GM21367 (cell line): ENCODE measurements around the gene DIP2B.
"Not testable (repeated sequence)": the region's sequence is repeated elsewhere in the genome, so short reads cannot be mapped to it uniquely, and the experiment has no call there.

Experiments used
- ATAC-seq: cut with Tn5 transposase; IDR thresholded peaks from one replicate; pipeline ENCODE4 v1.9.1; 2021; ENCODE audit not compliant: unreplicated experiment

The DIP2B gene

DNA sequence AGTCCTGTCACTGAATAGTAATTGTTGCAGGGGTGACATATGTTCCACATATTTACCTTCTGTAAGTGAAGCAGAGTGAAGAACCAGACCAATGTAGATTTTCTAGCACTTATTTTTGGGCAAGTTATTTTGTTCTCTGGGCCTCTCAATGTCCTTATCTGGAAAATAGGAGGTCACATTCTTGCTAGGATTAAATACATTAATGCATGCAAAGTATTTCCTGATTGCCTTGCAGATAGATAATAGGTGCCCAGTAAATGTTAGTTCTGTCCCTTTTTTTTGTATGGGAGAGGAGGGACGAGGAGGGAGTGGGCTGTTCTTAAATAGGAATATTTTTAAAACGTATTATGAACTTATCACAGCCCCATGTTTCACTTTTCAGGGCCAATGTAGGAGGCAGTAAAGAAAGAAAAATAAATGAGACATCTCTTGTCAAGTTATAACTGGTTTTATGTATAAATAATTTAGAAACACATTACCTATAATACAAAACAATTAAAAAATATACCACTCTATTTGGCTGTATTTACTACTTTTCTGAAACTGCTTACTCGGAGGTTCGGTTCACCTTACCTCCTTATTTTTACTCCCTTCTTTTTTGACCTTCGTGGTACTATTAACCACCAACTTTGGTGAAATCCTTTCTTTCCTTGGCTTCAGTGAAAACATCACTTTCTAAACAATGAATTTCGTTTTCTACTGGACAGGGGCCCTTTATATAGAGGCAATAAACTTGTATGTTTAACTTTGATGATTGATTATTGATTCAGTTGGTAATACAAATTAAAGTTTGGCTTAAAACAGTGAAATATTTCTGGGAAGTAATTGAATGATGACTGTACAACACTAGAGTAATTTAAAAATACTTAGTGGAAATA, 41.9 kb downstream of the DIP2B start:
- ATAC-seq, result no peak

- no peak for ATAC-seq
Observed at GRCh38 chr12:50547742-50548141, 43.0 kb downstream of the DIP2B start.

DNA sequence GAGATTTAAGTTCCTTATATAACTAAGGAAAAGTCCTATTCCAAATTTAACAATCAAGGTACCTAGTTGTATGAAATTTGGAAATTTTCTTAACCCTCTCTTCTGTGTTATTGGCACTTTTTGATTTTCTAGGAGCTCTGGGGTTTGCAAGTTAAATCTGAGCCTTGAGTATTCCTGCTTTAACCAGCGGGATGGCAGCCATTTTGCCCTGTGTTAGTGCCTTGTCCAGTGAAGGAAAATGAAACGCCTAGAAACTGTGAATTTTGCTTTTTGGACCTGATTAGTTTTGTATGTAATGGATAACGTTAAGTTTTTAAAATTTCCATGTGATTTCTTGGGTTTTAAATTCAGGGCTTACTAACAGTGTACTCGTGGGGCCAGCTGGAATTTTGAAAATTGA, 45.1 kb downstream of the DIP2B start:
- no peak for ATAC-seq

DNA sequence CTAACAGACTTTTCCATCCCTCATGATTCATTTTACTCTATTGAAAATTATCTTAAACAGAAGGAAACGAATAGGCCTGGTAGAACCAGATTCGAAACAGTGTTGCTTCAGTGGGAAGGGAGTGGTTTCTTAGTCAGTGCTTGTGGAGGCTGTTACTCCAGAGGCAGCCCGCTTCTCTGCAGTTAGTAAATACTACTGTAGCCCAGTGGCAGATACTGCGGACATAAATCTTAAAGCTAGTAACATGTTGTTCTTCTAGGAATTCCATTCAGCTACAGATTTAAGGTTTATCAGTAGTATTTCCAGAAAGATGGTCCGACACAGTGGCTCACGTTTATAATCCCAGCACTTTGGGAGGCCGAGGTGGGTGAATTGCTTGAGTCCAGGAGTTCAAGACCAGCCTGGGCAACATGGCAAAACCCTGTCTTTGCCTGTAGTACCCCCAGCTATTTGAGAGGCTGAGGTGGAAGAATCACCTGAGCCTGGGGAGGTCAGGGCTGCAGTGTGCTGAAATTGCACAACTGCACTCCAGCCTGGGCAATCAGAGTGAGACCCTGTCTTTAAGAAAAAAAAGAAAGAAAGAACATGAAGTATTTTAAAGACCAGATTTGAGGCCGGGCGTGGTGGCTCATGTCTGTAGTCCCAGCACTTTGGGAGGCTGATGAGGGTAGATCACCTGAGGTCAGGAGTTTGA, 45.9 kb downstream of the DIP2B start:
- ATAC-seq, result no peak

- ATAC-seq, result no peak
Observed at GRCh38 chr12:50551866-50552265, 47.1 kb downstream of the DIP2B start.

GRCh38 chr12:50554651-50555050, 49.9 kb downstream of the DIP2B start:
- no peak for ATAC-seq

DNA sequence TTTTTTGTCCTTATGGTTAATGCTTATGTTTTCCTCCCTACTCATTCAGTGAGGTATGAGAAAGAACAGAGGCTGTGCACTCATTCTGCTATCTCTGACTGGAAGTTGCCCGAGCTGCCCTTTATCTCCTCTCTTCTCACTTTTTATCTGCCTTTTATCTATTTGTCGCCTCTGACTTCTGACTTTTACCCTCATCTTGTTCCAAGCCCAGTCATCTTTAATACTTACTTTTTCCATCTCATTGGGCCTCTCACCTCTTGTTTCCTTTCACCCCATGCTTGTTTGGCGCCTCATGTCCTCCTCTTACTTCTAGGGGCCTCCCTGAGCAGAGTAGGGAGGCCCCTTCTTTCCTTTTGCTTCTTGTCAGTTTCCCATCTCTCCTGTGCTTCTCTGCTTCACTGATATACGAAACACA, 50.7 kb downstream of the DIP2B start:
- ATAC-seq, result no peak

- no peak for ATAC-seq
Observed at GRCh38 chr12:50556273-50556672, 51.5 kb downstream of the DIP2B start.

GRCh38 chr12:50556796-50557195, 52.0 kb downstream of the DIP2B start:
- ATAC-seq, result not testable (repeated sequence)

- ATAC-seq, result no peak
Observed at GRCh38 chr12:50557421-50557820, 52.6 kb downstream of the DIP2B start.

GRCh38 chr12:50558970-50559369, 54.2 kb downstream of the DIP2B start:
- ATAC-seq, result no peak

DNA sequence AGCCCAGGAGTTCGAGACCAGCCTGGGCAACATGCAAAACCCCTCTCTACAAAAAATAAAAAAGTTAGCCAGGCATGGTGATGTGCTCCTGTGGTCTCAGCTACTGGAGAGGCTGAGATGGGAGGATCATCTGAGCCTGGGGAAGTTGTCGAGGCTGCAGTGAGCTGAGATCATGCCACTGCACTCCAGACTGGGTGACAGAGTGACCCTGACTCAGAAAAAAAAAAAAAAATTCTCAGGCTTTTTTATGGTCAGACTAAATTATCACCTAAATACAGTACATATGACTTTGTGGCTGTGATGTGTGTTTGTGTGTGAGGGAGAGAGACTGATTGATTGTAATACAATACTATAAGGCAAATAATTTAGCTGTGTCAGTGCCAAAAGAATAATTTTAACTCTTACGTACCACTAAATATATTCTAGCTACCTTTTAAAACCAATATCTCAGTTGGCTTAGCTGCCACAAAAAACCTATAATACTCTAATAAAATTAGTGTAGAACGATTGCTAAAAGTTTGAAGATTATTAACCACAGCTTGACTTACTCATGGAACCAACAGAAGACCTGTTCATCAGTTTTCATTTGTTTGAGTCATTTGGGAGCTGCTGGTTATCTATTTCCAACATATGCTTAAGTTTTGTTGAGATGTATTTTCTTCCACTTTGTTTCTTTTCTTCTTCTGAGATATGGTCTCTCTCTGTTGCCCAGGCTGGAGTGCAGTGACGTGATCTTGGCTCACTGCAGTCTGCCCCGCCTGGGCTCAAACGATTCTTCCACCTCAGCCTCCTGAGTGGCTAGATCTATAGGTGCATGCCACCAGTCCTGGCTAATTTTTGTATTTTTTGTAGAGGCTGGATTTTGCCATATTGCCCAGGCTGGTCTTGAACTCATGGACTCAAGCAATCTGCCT, 58.0 kb downstream of the DIP2B start:
- ATAC-seq, result no peak

DNA sequence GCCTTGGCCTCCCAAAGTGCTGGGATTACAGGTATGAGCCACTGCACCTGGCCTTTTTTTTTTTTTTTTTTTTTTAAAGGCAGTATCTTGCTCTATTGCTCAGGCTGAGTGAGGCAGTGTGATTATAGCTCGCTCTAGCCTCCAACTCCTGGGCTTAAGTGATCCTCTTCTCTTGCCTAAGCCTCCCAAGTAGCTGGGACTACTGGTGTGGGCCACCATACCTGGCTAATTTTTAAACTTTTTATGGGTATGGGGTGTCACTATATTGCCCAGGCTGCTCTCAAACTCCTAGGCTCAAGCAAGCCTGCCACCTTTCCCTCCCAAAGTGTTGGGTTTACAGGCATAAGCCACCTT, 58.6 kb downstream of the DIP2B start:
- ATAC-seq, result no peak

DNA sequence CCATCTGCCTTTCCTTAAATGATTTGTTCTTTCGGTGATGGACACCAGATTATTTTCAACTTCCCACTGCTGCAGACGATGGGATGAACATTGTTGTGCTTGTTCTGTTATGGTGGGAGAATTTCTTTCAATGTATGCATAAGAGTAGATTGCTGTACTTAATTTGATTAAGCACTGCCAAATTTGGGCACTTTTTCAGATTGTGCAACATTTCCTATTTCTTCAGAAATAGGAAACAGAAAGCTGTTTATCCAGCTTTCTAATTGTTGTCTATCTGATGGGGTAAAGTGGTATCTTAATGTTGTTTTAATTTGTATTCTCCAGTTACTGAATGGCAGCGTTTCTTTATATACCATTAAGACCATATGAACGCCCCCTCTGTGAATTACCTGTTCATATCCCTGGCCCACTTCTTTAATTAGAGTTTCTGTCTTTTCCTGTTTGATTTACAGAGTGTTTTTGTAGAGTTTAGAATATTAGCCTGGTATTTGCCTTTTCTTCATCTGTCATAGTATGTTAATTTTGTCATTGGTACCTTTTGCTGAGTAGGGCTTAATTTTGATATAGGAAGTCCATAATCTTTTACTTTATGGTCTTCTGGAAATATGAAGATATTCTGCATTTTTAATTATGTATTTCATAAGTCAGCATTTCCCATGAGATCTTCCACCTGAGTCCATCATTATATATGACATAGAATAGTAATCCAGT, 59.6 kb downstream of the DIP2B start:
- ATAC-seq, result no peak

GRCh38 chr12:50564948-50565297, 60.1 kb downstream of the DIP2B start:
- ATAC-seq, result no peak

DNA sequence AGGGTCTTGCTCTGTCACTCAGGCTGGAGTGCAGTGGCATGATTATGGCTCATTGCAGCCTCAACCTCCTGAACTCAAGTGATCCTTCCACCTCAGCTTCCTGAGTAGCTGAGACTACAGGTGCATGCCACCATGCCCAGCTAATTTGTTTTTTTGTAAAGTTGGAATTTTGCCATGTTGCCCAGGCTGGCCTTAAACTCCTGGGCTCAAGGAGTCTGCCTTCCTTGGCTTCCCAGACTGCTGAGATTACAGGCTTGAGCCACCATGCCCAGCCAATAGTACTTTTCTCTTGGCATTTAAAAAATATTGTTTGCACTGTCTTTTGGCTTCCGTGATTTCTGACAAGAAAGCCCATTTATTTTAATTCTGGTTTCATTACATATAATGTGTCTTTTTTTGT, 61.3 kb downstream of the DIP2B start:
- ATAC-seq, result no peak

GRCh38 chr12:50567926-50568325, 63.1 kb downstream of the DIP2B start:
- ATAC-seq, result no peak

- ATAC-seq, result no peak
Observed at GRCh38 chr12:50568338-50569091, 63.7 kb downstream of the DIP2B start.

GRCh38 chr12:50569321-50569720, 64.5 kb downstream of the DIP2B start:
- no peak for ATAC-seq

DNA sequence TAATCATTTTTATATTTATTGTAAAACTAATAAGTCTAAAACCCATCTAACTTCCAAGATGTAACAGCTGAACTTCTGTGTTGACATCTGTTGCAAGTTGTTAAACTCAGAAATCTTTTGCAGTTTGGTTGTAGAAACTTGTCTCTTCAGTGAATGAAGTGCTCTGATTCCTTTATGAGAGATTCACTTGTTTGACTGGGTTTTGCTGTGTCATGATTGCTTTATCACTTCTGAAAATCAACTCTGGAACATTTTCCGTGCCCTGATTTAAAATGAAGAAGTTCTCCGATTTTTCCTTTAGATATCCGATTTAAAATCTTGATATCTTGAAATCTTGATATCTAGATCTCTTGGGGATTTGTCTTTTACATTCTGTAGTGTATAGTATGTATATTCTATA, 65.1 kb downstream of the DIP2B start:
- ATAC-seq, result no peak
